HCT116 (cell line): ENCODE data around the gene CAPS. TPM values are rescaled to one million over a fixed set of nuclear protein-coding genes. Genes with fewer than 3 reads are reported as not detected.

Experiments
- ATAC-seq: fragments of 200-7000 bp; cut with Tn5 transposase; 2 replicates; pipeline ENCODE4 v1.9.1; 2020; ENCODE audit warnings: mild to moderate bottlenecking, moderate library complexity
- BruUV-seq: library from RNA; stranded (reverse); fragments of 400-500 nt; replicated peaks from 2 replicates; lab custom pipeline; 2021; lab: Mats Ljungman, UMichigan
- CTCF ChIA-PET: fragments of 300-600 bp; sonication (Branson Sonifier 250); formaldehyde crosslinking; loops from one replicate; lab custom pipeline; 2021; ENCODE audit warnings: antibody characterized with exemption; lab: Charles Lee
- POLR2A ChIA-PET: fragments of 300-600, 350-600 bp; sonication (Branson Sonifier 250); formaldehyde crosslinking; loops from one replicate; lab custom pipeline; 2021; ENCODE audit warnings: antibody characterized with exemption; lab: Charles Lee
- RAD21 ChIA-PET, 2 experiments: fragments of 300-600 bp; sonication (Branson Sonifier 250); formaldehyde crosslinking; loops; one replicate each; lab custom pipeline; 2023; ENCODE audit warnings: low total read pairs in 2 of 2; ENCODE audit not compliant: uncharacterized antibody in 2 of 2, unreplicated experiment in 2 of 2, low non-redundant PET in 1 of 2; lab: Charles Lee
- DNase-seq: peaks from one replicate; pipeline ENCODE4 v3.0.0-alpha.2; 2010; ENCODE audit warnings: low read depth, low spot score
- H2AFZ ChIP-seq: fragments of 200-600 bp; shearing (Covaris generic), sonication (generic); 2 replicates; pipeline ENCODE4 v1.6.1; 2017; ENCODE audit warnings: low read depth, mixed run types, mixed read lengths, antibody characterized with exemption, low read length; ENCODE audit not compliant: poor library complexity, severe bottlenecking
- H3K27ac ChIP-seq: 2 replicates; pipeline ENCODE4 v1.5.1; 2012; ENCODE audit warnings: low read depth, low read length
- H3K27me3 ChIP-seq: fragments of 200-600 bp; sonication (generic); 2 replicates; pipeline ENCODE4 v1.6.1; 2016; ENCODE audit warnings: mixed run types, low read length, mixed read lengths; ENCODE audit not compliant: insufficient read depth
- H3K36me3 ChIP-seq, 2 experiments: fragments of 200-500 bp in 1 of 2; fragments of 200-600 bp in 1 of 2; sonication (Bioruptor generic) in 1 of 2; sonication (generic) in 1 of 2; 2 replicates each; pipeline versions ENCODE4 v1.5.1 to v1.6.1; 2014 to 2016; ENCODE audit warnings: low read length in 2 of 2, inconsistent platforms in 1 of 2, mixed read lengths in 1 of 2, mixed run types in 1 of 2; ENCODE audit not compliant: insufficient read depth in 2 of 2, control insufficient read depth in 1 of 2
- H3K4me1 ChIP-seq, 2 experiments: fragments of 200-600 bp in 1 of 2; sonication (generic) in 1 of 2; 2 replicates each; pipeline versions ENCODE4 v1.5.1 to v1.6.1; 2012 to 2017; ENCODE audit warnings: low read length in 2 of 2, inconsistent platforms in 1 of 2, mild to moderate bottlenecking in 1 of 2, mixed read lengths in 1 of 2, mixed run types in 1 of 2, moderate library complexity in 1 of 2; ENCODE audit not compliant: insufficient read depth in 2 of 2, control insufficient read depth in 1 of 2
- H3K4me2 ChIP-seq: fragments of 200-600 bp; sonication (generic); 2 replicates; pipeline ENCODE4 v1.6.1; 2017; ENCODE audit warnings: mixed run types, low read length, mixed read lengths
- H3K4me3 ChIP-seq, 2 experiments: fragments of 200-600 bp in 1 of 2; sonication (generic) in 1 of 2; replicated peaks in 1 of 2; 2 replicates each; pipeline ENCODE4 v1.5.1; 2011 to 2016; ENCODE audit warnings: low read length in 2 of 2, control low read depth in 1 of 2, low read depth in 1 of 2, mild to moderate bottlenecking in 1 of 2, mixed read lengths in 1 of 2, mixed run types in 1 of 2
- H3K79me2 ChIP-seq: fragments of 200-600 bp; sonication (generic); 2 replicates; pipeline ENCODE4 v1.6.1; 2017; ENCODE audit warnings: mild to moderate bottlenecking, mixed run types, low read length, moderate library complexity, mixed read lengths; ENCODE audit not compliant: insufficient read depth
- H3K9ac ChIP-seq: fragments of 200-600 bp; sonication (generic); 2 replicates; pipeline ENCODE4 v1.6.1; 2016; ENCODE audit warnings: low read length, mixed read lengths
- H3K9me2 ChIP-seq: fragments of 200-600 bp; sonication (generic), shearing (Covaris generic); 2 replicates; pipeline ENCODE4 v1.6.1; 2017; ENCODE audit warnings: mixed run types, mild to moderate bottlenecking, moderate library complexity; ENCODE audit not compliant: insufficient read depth
- H3K9me3 ChIP-seq, 2 experiments: fragments of 200-500 bp in 1 of 2; fragments of 200-600 bp in 1 of 2; sonication (Bioruptor generic) in 1 of 2; sonication (generic) in 1 of 2; 2 replicates each; pipeline ENCODE4 v1.6.1; 2014 to 2017; ENCODE audit warnings: low read length in 2 of 2, mixed read lengths in 2 of 2, inconsistent platforms in 1 of 2, low read depth in 1 of 2, mild to moderate bottlenecking in 1 of 2, mixed run types in 1 of 2, moderate library complexity in 1 of 2; ENCODE audit not compliant: control insufficient read depth in 1 of 2, insufficient read depth in 1 of 2
- H4K20me1 ChIP-seq: fragments of 200-600 bp; sonication (generic), shearing (Covaris generic); 2 replicates; pipeline ENCODE4 v1.6.1; 2017; ENCODE audit warnings: mixed run types, mild to moderate bottlenecking, moderate library complexity; ENCODE audit not compliant: insufficient read depth
- ATF3 ChIP-seq: IDR thresholded peaks from 2 replicates; pipeline ENCODE4 v1.6.1; 2012
- CBX3 ChIP-seq: IDR thresholded peaks from 2 replicates; pipeline ENCODE4 v1.6.1; 2012; ENCODE audit warnings: low read depth
- ELF1 ChIP-seq: IDR thresholded peaks from 2 replicates; pipeline ENCODE4 v1.6.1; 2012; ENCODE audit warnings: low read depth, borderline replicate concordance
- FOSL1 ChIP-seq: IDR thresholded peaks from 2 replicates; pipeline ENCODE4 v1.6.1; 2012; ENCODE audit warnings: low read depth
- JUND ChIP-seq: IDR thresholded peaks from 2 replicates; pipeline ENCODE4 v1.6.1; 2012
- MAX ChIP-seq: IDR thresholded peaks from 2 replicates; pipeline ENCODE4 v1.6.1; 2012
- REST ChIP-seq: IDR thresholded peaks from 2 replicates; pipeline ENCODE4 v1.6.1; 2012; ENCODE audit warnings: low read depth
- SRF ChIP-seq: IDR thresholded peaks from 2 replicates; pipeline ENCODE4 v1.6.1; 2012; ENCODE audit warnings: low read depth
- YY1 ChIP-seq: IDR thresholded peaks from 2 replicates; pipeline ENCODE4 v1.6.1; 2011; ENCODE audit warnings: low read length, low read depth, moderate library complexity, mild to moderate bottlenecking; ENCODE audit not compliant: insufficient replicate concordance; ENCODE audit errors: extremely low read depth
- ZNF274 ChIP-seq: fragments of 200-500 bp; sonication (Bioruptor generic); IDR thresholded peaks from 2 replicates; pipeline ENCODE4 v1.6.1; 2014; ENCODE audit warnings: mild to moderate bottlenecking, low read depth, low read length, inconsistent platforms
- intact Hi-C: fragments of 100-400 bp; cut with micrococcal nuclease; formaldehyde crosslinking; loops from 2 replicates; pipeline ENCODE4 v1.10.0; 2022
- total RNA-seq: library from RNA; stranded (reverse); gene quantifications from one replicate; pipeline ENCODE4 v1.2.1, GENCODE V29; 2021; ENCODE audit not compliant: unreplicated experiment

Gene CAPS
- total RNA-seq, 1 experiment from 2014 or later = 2.5 TPM

- CTCF ChIA-PET = interaction anchor here (1.6 kb wide), 1 partner anchor 67 kb away, joined by 4 read pairs; the partner anchor contains the start of gene NRTN
- H2AFZ ChIP-seq = no peak overlapping the region
- POLR2A ChIA-PET = interaction anchor here (0.6 kb wide), 1 partner anchor 43 kb away, joined by 3 read pairs; no protein-coding TSS in a partner anchor
- no peak overlapping the region for H3K4me2 ChIP-seq
- H3K9ac ChIP-seq = no peak overlapping the region
- TF ChIP-seq ATF3 = no peak
- TF ChIP-seq FOSL1 = no peak
- TF ChIP-seq ZNF274 = no peak
- no peak for TF ChIP-seq JUND
- no peak for TF ChIP-seq SRF
- no peak for TF ChIP-seq CBX3
- no peak for TF ChIP-seq ELF1
- TF ChIP-seq YY1 = no peak
- no peak for TF ChIP-seq REST
- no peak for TF ChIP-seq MAX
- RAD21 ChIA-PET = no interaction called here
- no peaks in the 10 kb centered on the region for H4K20me1 ChIP-seq
- no peaks in the 10 kb centered on the region for H3K79me2 ChIP-seq
- no peak for ATAC-seq
- DNase-seq = no peak
- no peaks in the 10 kb centered on the region for H3K9me2 ChIP-seq
- no peaks in the 10 kb centered on the region for H3K9me3 ChIP-seq
- H3K4me1 ChIP-seq = peaks cover 12 to 22% of the 10 kb centered on the region in 2 experiments
- H3K27ac ChIP-seq = no peak overlapping the region
- H3K27me3 ChIP-seq = no peaks in the 10 kb centered on the region
- no peak overlapping the region for H3K4me3 ChIP-seq
- H3K36me3 ChIP-seq = no peaks in the 10 kb centered on the region
- BruUV-seq = no TSS peak
- intact Hi-C loops = no loop called here
Measured at GRCh38 chr19:5870986-5871394, 43.1 kb upstream of the CAPS start.
